Stimulated activated CD4-positive, alpha-beta T cell treated with anti-CD3 and anti-CD28 coated beads, Interleukin-4, amount 100 ng/mL, for 24 hours (primary cell): Measurements from ENCODE around the gene SGO2.

ENCODE experiments used
- DNase-seq: peaks from one replicate; pipeline ENCODE4 v3.0.0-alpha.2; 2020

The SGO2 gene, protein sequence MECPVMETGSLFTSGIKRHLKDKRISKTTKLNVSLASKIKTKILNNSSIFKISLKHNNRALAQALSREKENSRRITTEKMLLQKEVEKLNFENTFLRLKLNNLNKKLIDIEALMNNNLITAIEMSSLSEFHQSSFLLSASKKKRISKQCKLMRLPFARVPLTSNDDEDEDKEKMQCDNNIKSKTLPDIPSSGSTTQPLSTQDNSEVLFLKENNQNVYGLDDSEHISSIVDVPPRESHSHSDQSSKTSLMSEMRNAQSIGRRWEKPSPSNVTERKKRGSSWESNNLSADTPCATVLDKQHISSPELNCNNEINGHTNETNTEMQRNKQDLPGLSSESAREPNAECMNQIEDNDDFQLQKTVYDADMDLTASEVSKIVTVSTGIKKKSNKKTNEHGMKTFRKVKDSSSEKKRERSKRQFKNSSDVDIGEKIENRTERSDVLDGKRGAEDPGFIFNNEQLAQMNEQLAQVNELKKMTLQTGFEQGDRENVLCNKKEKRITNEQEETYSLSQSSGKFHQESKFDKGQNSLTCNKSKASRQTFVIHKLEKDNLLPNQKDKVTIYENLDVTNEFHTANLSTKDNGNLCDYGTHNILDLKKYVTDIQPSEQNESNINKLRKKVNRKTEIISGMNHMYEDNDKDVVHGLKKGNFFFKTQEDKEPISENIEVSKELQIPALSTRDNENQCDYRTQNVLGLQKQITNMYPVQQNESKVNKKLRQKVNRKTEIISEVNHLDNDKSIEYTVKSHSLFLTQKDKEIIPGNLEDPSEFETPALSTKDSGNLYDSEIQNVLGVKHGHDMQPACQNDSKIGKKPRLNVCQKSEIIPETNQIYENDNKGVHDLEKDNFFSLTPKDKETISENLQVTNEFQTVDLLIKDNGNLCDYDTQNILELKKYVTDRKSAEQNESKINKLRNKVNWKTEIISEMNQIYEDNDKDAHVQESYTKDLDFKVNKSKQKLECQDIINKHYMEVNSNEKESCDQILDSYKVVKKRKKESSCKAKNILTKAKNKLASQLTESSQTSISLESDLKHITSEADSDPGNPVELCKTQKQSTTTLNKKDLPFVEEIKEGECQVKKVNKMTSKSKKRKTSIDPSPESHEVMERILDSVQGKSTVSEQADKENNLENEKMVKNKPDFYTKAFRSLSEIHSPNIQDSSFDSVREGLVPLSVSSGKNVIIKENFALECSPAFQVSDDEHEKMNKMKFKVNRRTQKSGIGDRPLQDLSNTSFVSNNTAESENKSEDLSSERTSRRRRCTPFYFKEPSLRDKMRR

DNA sequence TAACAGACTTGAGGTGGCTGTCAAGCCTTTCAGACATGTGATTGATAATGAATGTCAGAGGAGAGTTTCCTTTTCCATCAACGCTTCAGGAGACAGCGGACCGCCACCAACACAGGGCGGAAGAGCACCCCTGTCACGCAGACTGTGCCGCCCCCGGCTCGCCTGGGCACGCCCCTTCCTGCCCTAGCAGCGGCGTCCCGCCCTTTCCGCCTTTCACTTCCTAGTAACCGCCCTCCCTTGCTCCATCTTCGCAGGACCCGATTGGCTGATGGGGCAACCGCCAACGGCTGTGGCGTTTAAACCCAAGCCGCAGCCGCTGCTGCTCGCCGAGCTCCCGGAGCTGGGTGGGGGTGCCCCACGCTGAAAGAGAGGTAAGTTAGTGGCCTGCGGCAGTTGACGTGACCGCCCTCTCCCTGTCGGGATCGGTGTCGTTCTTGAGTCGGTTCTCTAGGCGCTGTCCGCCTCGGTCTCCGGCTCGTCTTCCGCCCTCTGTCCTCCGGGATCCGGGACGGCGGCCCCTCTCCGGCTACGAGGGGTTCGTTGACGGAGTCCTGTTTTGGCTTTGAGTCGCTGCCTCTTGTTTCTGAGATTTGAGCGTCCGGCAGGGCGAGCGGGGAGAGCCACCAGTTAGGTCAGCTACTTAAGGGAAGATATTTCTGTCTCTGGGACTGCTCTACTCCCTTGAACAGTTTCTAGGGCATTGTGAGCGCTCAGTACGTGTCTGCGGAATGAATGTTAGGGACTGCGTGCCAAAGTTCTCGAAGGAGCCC, at the start of gene SGO2:
SGO2 (plus strand) TSS at position 326 of the 770 bp plus-strand sequence. CDS start 6,769 bp downstream, outside the sequence.
- peak; percentile 97 for DNase-seq

DNA sequence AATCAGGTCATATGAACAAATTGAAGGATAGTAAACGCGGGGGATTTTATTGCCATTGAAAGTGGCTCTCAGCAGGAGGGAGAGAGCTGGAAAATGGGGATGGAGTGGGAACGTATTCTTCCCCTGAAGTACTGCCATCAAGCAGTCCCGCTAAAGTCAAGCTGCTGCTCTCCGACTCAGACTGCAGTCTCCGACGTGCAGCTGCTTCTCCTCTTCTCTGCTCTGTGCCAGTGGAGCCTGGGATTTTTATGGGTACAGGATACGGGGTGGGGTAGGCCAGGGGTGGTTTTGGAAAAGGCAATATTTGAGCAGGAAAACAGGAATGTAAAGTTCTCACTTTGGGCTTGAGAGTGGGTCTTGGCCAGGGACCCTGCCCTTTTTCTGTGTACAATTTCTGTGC, 49.2 kb upstream of the SGO2 start:
- no peak for DNase-seq

DNA sequence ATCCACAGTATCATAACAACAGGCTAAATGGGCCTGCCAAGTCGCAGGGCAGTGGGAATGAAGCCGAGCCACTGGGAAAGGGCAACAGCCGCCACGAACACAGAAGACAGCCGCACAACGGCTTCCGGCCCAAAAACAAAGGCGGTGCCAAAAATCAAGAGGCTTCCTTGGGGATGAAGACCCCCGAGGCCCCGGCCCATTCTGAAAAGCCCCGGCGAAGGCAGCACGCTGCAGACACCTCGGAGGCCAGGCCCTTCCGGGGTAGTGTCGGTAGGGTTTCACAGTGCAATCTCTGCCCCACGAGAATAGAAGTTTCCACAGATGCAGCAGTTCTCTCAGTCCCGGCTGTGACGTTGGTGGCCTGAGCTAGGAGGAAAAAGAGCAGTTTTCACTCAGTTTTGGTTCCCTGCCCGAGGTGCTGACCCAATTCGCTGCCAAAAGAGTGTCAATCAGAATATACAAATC, 48.3 kb upstream of the SGO2 start:
- DNase-seq: no peak

DNA sequence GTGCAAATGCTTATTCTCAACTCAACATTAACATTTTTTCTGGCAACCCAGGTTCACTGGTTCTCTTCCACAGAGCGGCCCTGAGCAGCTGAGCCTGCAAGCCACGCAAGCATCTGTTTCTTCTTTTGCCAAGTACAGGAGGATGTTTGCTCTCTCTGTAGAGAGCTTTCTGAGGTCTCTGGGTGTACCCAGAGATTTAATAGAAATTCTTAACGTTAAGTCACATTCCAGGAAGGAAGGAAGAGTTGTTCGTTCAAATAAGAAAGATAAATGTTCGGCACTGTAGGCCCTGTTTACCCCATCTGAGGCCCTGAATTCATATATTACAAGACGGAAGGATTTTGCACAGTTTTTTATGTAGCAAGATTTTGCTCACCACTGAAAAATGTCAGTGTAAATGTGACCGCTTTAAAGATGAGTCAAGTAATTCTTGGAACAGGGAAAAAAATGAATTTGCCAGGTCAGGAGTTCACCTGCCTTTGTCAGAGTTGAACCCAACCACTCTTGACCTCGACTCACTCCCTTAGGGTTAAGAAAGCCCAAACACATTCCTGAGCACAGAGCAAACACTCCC, 46.2 kb upstream of the SGO2 start:
- DNase-seq: no peak

DNA sequence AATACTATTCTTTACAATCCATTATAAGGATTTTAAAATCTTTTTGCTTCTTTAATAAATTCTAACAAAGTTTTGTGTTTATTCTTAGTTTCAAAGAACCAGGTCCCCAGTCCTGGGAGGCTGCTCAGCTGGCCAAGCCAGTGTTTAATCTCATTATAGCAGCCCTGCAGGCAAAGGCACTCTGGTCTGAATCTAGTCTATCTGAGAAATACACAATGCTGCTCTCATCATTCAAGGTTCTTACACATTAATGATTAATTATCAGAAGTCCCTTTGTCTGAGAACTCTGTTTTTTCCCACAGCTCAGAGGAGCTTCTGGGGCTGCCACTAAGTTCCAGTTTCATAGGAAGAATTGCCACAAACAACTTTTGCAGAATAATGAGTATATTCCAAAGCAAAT, 43.8 kb upstream of the SGO2 start:
- no peak for DNase-seq

DNA sequence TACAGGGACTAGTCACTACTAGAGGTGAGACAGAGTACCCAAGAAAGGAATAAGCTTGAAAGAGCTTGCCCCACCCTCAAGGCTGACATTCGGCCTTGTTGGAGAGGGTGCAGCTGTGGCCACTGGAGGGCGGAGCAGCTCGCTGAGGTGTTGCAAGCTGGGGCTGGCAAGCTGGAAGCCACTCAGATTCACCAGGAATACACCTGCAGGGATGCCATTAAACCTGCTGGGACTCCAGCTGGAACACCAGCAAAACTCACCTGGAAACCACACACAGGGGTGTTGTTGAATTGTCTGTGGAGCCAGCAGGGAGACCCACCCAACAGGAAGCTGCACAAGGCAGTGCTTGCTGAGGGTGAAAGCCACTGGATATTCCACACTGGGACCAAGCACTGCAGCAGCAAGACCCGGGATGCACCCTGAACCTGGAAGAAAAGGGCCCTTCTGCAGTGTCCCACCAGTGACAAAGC, 42.2 kb upstream of the SGO2 start:
- DNase-seq: no peak

DNA sequence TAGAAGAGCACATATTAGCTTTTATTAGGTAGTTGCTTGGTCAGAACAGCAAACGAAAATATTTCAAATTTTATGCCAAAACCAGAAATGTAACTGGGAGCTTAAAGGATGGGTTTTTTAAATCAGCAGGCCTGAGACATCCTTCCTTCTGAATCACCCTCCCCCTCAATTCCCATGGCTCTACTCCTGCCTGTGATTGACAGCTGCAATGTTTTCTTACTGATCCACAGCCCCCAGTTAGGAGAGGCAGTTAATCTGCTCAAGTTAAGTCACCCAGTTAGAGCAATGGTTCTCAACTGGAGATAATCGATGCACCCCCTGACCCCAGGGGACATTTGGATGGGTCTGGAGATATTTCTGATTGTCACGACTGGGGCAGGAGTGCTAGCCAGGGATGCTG, 41.1 kb upstream of the SGO2 start:
- DNase-seq: no peak

DNA sequence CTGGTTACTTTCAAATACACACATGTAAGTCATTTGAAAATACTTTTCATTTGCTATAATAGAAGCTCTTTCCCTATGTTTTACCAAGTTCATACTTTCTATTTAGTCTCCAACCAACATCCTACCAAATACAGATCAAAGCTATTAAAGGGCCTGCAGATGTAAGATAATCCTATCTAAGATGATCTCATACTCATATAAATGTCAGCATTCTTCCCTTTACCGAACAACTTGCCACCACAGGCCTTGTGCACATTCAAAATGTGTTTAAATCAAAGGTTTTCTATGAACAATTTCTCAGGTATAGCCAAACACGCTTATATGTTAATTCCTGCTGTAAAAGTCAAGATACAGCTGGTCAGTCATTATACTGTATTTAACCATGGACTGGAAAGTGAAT, 39.5 kb upstream of the SGO2 start:
- no peak for DNase-seq

DNA sequence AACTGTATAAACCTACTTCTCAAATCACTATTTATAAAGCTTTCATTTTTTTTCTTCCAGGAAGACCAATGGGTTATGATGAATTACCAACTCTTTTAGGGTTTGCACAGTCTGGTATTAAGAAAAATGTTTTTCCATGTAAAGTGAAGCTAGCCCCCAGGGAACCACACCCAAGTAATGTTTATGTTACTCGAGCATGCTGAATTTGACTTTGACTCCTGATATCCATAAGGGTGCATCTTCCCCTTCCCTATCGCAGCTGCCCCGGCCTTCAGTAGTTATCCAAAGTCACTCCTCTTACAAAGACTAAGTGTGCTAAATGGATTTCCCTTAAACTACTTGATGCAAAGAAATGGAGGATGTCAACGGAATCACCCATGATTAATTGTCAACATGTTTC, 37.8 kb upstream of the SGO2 start:
- no peak for DNase-seq

DNA sequence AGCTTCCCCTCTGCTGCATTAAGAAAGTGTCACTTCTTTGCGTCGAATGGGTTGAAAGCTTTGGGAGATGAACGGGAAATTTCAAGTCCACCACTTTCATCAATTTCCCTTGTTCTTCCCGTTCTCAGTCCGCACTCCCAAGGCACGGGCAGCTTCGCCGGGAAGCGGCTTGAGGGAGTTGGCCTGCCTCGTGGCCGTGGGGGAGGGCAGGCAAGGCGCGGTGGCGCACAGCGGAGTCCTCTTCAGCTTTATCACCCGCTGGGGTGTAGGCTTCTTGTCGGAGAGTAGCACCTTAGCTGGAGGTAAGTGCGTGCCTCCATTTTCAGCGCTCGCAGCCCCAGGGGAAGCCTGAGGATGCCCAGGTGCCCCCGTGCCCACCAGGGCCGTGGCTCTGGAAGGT, 36.0 kb upstream of the SGO2 start:
- no peak for DNase-seq

DNA sequence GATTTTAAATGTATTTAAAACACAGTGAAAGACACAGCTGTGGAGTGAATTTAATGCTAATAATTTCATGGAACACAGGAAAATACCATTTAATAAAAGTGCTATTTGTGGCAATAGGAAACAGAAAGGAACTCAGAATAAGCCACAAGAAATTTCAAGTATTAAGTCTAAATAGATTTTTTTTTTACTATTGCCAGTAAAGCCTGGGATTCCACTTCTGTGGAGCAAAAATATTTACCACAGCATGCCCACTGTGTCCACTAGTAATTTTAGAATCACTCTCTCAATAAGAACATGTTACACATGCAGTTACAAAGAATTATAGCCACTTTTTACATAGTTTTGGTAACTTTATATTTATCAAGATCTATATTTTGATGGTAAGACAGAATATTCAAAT, 33.4 kb upstream of the SGO2 start:
- DNase-seq: no peak

DNA sequence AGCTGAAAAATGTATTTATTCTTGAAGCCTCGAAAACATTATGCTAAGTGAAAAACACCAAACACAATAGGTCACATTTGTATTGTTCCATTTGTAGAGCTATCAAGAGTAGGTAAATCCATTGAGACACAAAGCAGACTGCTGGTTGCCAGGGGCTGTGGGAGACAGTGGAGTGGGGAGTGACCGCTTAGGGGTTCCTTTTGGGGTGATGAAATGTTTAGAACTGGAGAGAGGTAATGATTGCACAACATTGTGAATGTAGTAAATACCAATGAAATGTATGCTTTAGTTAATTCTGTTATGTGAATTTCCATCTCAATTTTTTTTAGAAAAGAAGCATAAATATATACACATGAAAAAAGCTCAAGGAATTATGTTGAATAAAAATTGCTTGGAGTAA, 32.0 kb upstream of the SGO2 start:
- no peak for DNase-seq

DNA sequence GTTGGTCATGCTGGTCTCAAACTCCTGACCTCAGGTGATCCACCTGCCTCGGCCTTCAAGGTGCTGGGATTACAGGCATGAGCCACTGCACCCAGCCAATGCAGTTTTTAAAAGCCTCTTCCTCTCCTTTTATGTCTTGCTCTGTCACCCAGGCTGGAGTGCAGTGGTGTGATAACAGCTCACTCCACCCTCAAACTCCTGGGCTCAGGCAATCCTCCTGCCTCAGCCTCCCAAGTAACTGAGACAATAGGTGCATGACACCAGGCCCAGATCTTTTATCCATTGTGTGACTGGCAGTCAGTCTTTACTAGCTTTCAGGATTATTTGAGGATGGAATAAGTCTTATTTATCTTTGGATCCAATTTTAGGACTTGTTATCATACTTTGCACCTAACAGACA, 29.3 kb upstream of the SGO2 start:
- DNase-seq: no peak

DNA sequence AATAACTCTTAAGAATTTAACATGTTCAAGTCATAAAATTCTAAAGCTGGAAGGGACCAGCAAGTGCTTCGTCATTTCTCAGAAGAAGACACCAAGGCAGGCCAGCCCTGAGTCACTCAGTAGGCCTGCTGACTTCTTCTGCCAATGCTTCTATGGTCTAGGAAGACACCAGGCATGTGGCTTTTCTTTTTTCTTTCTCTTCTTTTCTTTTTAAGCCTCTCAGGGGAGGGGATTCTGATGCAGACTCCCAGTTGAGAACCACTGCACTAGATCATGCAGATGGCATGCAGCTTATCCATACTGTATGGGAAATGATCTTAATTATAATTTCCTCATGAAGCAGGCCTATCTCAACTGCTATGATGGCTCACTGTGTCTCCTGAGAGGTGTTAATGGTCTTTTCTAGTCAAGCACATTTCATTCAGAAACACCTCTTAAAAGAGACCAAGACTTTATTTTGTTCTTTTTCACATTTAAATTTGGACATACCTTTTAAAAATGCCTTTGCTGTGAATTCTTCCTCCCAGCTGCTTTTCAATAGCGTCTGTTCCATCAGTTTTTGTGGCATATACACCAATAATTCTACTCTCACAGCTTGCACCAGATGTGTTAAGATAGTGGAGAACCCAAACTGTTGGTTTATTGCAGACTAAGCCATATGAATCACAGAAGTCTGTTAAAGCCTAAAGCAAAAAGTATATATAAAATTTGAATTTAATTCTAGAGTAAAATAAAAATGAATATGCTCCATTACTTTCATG, 27.4 kb upstream of the SGO2 start:
- DNase-seq: no peak

DNA sequence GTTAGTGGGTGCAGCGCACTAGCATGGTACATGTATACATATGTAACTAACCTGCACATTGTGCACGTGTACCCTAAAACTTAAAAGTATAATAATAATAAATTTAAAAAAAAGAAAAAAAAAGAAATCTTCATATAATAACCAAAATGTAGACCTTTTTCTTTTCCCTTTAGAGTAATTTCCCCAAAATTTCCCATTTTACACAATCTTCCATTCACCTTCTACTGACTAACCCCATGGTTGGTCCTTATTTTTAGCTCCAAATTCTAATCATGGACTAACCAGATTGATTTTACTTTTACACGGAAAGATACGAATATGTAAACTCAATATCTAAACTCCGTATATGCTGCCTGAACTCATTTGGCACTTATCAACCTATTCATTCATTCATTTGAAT, 23.8 kb upstream of the SGO2 start:
- no peak for DNase-seq

DNA sequence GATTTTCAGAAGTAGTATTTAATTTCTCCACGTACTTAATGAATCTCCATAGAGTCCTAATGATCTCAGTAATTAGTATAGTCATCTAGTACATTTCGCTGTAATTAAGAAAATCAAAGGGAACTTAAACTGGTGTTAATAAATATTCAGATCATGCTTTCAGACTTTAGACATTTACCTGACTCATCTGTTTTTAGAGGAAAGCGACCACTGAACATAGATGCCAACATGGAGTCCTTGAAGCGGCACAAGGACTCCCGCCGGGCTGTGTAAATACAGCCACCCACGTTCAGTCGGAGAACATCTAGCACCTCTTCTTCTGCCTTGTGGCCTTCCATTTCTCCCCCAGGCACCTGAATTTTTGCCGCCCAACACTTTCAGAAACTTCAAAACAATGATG, 19.3 kb upstream of the SGO2 start:
- DNase-seq: no peak

DNA sequence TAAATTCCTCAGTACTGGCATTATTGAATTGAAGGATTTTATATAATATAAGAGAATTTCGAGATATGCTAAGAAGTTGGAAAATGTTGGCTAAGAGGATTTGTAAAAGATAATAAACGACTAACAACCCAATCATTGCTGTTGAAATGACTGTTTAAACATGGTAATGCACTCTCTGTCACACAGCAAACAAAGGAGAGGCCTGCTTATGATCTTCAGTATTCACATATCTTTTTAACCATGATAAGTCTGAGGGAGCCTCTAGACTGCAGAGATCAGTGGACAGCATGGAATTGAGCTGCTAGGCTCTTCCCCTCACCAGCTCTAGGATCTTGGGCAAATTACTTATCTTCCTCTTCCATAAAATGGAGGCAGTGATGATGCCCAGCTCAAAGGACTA, 18.8 kb upstream of the SGO2 start:
- DNase-seq: no peak

DNA sequence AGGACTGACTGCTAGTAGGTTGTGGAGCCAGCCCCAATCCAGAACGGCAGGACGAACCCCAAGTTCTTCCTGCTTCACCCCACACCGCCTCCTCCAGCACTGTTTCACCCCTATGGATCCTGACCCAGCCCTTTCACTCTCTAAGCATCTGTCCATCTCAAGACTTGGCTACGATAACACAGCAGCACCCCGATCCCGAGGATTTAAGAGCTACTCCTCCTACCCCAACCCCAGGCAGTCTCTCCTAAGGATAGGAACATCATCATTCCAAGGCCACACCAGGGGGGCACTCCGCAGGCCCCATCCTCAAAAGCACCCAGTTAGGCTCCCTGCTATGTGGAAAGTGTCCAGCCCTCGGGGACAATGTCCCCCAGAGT, 16.8 kb upstream of the SGO2 start:
- peak; percentile 6 for DNase-seq

DNA sequence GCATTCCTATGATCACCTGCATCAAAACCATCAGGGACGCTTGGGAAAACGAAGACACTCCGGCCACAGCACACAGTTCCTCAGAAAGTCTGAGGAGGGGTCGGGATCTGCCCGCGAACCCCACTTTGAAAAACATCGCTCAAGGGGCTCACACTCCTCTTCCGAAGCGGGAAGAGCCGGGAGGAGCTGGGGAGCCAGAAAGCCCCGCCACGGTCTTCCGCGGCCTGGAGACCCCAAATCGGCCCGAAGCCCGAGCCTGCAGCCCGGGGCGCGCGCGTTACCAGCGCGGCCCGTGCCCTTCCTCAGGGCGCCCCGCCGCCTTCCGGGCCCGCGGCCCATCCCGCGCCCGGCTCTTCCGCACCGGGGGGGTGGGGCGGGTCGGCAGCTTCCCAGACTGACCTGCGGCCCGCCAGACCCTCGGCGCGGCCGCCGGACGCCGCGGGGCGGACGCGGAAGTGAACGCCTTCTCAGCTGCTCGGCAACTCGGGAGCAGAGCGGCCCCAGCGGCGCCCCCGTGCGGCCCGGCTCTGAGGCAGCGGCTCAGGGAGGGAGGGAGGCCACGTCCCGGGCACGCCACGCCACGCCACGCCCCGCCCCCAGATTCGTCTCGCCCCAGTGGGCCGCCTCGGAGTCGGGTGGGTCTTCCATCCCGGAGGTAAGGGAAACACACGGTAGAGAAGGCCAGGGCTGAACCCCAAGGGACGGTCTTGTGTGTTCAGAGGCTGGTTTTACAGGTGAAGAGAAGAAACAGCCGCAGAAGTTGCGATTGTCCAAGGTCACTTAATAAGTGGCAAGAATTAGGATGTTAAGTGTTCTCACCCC, 16.2 kb upstream of the SGO2 start, which contains the start of gene KCTD18:
KCTD18 (minus strand) TSS at position 457 of the 822 bp plus-strand sequence. CDS start 3,052 bp downstream, outside the sequence.
- peak; percentile 92 for DNase-seq

DNA sequence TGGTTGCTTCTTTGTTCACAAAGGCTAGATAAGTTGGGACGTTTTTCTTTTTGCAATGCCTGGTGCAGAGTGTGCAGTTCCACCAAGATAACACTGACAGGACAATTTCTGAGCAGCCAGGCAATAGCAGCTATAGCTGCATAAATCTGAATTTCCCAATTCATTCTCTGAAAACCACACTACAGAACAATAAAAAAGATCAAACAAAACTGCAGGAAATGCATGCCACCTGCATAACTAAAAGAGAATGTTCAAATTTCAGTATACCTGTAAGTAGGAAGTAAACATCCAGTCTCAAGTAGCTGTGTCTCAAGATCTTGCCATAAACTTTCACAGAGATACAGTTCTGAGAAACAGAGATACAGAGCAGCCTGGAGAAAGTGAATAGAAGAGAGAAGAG, 10.9 kb upstream of the SGO2 start:
- DNase-seq: no peak
